Measurements from ENCODE around the gene SNRNP48.

Gene SNRNP48

DNA sequence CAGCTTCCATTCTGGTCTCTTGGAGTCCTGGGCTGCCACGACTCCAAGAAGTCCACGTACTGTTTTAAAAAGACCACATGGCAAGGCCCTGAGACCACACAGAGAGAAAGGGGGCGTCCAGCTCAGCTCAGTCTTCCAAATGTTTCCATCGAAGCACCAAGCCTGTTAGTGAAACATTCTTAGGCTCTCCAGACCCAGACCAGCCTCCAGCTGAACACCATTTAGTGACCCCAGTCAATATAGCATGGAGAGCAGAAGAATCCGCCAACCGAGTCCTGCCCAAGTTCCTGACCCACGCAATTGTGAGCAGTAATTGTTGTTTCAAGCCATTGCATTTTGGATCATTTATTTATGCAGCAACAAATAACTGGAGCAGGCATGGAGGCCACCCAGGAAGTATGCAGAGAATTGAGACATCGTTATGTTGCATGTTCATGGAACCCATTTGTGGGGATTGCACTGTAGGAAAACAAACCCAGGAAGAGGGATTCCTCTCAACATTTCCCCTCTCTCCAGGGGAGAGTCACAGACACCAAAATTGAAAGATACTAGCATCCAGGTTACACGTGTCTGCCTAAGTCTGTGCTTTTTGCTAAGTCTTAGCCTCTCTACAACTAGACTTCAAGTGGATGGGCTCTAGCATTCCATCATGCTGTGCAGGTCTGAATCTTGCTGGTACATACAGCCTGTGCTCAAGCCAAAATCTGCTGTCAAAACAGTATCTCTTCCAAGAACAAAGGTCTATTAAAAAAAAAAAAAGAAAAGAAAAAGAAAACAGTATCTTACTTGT, 42.7 kb downstream of the SNRNP48 start:
- no peaks in the 10 kb centered on the region for H3K36me3 ChIP-seq (ENCODE audit: insufficient read depth, low read length)
- no peaks in the 10 kb centered on the region for H3K4me1 ChIP-seq (ENCODE audit: insufficient read depth, low read length)
- 88% methylated on average over 9 of the region's 9 CpGs for WGBS

DNA sequence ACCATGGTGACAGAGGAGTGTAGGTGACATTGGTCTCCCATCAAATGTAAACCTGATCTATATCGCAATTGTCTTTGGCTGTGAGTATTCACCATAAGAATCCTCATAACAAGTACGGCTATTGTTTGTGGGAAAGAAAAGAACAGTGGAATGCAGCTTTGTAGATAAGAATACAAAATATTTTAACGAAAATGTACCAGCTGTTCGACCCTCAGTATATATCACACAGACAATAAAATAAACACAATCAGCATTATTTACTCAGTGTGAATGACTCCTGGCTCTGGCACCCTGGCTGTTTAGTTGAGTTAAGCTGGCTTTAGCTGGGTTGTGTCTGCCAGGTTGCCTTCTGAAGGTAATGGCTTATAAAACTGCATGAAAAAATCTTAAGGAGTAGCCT, 43.4 kb downstream of the SNRNP48 start:
- Histone ChIP-seq H3K36me3 (ENCODE audit: insufficient read depth, low read length) (no peaks in the 10 kb centered on the region), H3K4me3 (ENCODE audit: low read length) (no peak overlapping the region), H3K9ac (ENCODE audit: low read depth, low read length) (no peak overlapping the region), H3K27me3 (ENCODE audit: insufficient read depth, low read length) (no peaks in the 10 kb centered on the region), H3K27ac (ENCODE audit: low read depth, low read length) (no peak overlapping the region), H3K4me1 (ENCODE audit: insufficient read depth, low read length) (no peaks in the 10 kb centered on the region), H3K9me3 (ENCODE audit: insufficient read depth, low read depth, low read length) (0 out of 2 replicates have a peak, but pooled peaks cover 2% of the 10 kb centered on the region)
- WGBS: 100% methylated on average over 1 of the region's 4 CpGs

More for the DNA sequence above, 42.7 kb downstream of the SNRNP48 start:
- Histone ChIP-seq H3K27ac (ENCODE audit: low read depth, low read length) (no peak overlapping the region), H3K4me3 (ENCODE audit: low read length) (no peak overlapping the region), H3K9ac (ENCODE audit: low read depth, low read length) (no peak overlapping the region), H3K27me3 (ENCODE audit: insufficient read depth, low read length) (no peaks in the 10 kb centered on the region), H3K9me3 (ENCODE audit: insufficient read depth, low read depth, low read length) (0 out of 2 replicates have a peak, but pooled peaks cover 2% of the 10 kb centered on the region)

DNA sequence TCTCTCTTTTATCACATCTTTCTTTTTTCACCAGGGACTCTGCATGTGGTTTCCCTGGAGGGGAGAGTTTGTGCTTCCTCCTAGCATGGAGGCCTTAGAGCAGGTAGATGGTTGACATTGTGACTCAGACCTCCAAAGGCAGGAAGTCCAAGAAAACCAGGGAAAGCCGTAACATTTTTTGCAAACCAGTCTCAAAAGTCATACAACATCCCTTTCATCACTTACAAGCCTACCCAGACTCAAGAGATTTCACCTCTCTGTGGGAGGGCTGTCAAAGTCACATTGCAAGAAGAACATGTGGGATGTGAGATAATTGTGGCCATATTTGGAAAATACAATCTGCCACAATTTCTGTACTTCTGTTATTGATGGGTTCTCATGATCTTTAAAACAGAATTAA, 46.2 kb downstream of the SNRNP48 start:
- Histone ChIP-seq H3K9ac (ENCODE audit: low read depth, low read length) (no peak overlapping the region), H3K27ac (ENCODE audit: low read depth, low read length) (no peak overlapping the region), H3K4me3 (ENCODE audit: low read length) (no peak overlapping the region), H3K36me3 (ENCODE audit: insufficient read depth, low read length) (no peaks in the 10 kb centered on the region), H3K4me1 (ENCODE audit: insufficient read depth, low read length) (no peaks in the 10 kb centered on the region), H3K9me3 (ENCODE audit: insufficient read depth, low read depth, low read length) (0 out of 2 replicates have a peak, but pooled peaks cover 2% of the 10 kb centered on the region), H3K27me3 (ENCODE audit: insufficient read depth, low read length) (no peaks in the 10 kb centered on the region)
- WGBS: 89% methylated on average over 1 of the region's 1 CpG

DNA sequence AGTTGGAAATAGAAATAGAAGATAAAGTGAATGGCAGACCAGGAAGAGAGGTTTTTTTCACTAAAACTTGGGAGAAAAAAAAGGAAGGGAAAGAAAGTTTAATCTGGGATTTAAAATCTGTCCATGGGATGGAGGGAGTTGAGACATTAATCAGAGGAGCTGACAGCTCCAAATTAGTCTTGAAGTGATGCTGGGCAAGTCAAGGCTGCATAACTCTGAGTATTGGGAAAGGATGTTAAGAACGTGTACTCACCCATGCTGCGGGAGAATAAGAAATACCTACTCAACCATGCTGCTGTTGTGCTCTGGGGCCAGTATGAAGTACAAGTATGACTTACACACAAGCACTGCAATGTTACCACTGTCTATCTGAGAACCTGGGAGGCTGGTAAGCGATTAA, 47.5 kb downstream of the SNRNP48 start:
- no peaks in the 10 kb centered on the region for H3K27me3 ChIP-seq (ENCODE audit: insufficient read depth, low read length)
- 81% methylated on average over 2 of the region's 3 CpGs for WGBS
- no peaks in the 10 kb centered on the region for H3K4me1 ChIP-seq (ENCODE audit: insufficient read depth, low read length)
- H3K9ac ChIP-seq (ENCODE audit: low read depth, low read length): no peak overlapping the region
- 0 out of 2 replicates have a peak, but pooled peaks cover 2% of the 10 kb centered on the region for H3K9me3 ChIP-seq (ENCODE audit: insufficient read depth, low read depth, low read length)
- no peaks in the 10 kb centered on the region for H3K36me3 ChIP-seq (ENCODE audit: insufficient read depth, low read length)
- no peak overlapping the region for H3K4me3 ChIP-seq (ENCODE audit: low read length)
- no peak overlapping the region for H3K27ac ChIP-seq (ENCODE audit: low read depth, low read length)

DNA sequence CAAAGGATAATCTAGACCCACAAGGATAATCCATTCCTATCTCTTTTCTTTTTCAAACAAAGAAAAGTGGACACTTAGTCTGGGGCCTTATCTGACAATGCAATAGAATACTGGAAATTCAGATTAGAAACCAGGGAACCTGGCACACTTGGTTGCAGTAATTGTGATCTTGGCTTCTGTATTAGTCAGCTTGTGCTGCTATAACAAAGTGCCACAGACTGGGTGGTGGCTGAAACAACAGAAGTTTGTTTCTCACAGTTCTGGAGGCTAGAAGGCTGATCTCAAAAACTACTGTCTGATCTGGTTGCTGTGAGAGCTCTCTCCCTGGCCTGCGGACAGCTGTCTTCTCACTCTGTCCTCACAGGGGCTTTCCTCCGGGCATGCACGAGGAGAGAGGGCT, 49.4 kb downstream of the SNRNP48 start:
- Histone ChIP-seq H3K4me1 (ENCODE audit: insufficient read depth, low read length) (no peaks in the 10 kb centered on the region), H3K27ac (ENCODE audit: low read depth, low read length) (no peak overlapping the region), H3K4me3 (ENCODE audit: low read length) (no peak overlapping the region), H3K27me3 (ENCODE audit: insufficient read depth, low read length) (no peaks in the 10 kb centered on the region), H3K9ac (ENCODE audit: low read depth, low read length) (no peak overlapping the region), H3K9me3 (ENCODE audit: insufficient read depth, low read depth, low read length) (0 out of 2 replicates have a peak, but pooled peaks cover 2% of the 10 kb centered on the region), H3K36me3 (ENCODE audit: insufficient read depth, low read length) (no peaks in the 10 kb centered on the region)
- WGBS: 91% methylated on average over 3 of the region's 3 CpGs

DNA sequence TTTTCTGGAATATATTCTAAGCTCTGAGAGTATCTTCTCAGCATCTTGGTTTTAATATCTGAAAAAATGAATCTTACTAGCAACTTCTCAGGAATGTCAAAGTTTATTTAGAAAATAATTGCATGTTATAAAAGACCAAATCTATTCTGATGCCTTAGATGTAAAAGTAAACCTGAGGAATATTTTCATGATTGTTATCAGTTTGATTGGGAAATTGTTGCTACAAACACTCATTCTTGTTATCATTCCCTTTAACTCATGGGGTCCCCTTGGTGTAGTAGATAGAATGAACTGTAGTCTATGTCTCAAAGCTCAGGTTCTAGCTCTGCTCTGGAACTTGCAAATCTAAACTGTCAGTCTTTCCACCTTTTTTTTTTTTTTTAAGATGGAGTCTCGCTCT, 50.0 kb downstream of the SNRNP48 start:
- Histone ChIP-seq H3K4me1 (ENCODE audit: insufficient read depth, low read length) (no peaks in the 10 kb centered on the region), H3K27ac (ENCODE audit: low read depth, low read length) (no peak overlapping the region), H3K9ac (ENCODE audit: low read depth, low read length) (no peak overlapping the region), H3K4me3 (ENCODE audit: low read length) (no peak overlapping the region), H3K9me3 (ENCODE audit: insufficient read depth, low read depth, low read length) (0 out of 2 replicates have a peak, but pooled peaks cover 2% of the 10 kb centered on the region), H3K36me3 (ENCODE audit: insufficient read depth, low read length) (no peaks in the 10 kb centered on the region), H3K27me3 (ENCODE audit: insufficient read depth, low read length) (no peaks in the 10 kb centered on the region)
- WGBS: 78% methylated on average over 1 of the region's 1 CpG

DNA sequence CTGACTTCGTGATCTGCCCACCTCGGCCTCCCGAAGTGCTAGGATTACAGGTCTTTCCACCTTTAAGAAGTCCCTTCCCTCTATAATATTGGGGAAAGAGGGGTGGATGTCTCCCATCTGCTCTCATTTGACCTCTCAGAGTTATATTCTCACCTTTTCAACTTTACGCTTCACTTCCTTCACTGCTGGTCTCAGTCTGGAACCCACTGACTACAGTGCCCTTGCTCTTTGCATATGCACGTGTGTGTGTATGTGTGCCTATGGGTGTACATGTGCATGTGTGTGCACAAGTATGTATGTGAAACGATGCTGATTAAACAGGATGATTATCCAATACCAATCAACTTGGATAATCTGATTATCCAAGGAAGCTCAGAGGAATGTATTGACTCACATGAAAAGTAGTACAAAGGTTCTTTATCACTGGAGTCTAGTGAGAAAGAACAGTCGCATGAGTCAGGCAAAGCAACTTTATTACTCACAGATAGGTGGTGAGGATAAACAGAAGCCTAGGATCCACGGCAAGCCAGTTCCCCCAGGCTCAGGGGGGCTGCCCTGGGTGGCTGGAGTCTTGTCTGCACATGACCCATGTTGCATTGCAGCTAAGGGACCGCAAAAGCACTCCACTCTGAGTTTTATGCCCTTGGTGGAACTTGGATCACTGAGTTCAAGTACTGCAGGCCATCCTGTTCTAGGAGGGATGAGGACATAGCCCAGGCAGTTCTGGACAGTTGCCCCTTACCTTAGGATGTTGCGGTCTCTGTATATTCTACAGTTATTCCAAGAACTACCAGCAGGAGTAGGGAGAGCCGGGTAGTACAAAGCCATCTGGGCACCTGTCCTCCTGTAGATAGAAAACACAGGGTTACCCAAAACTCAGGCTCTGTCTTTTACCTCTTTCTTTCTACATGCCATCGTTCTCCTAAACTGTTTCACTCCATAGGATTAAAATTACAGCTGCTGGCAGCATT, 50.9 kb downstream of the SNRNP48 start:
- Histone ChIP-seq H3K4me3 (ENCODE audit: low read length) (no peak overlapping the region), H3K27me3 (ENCODE audit: insufficient read depth, low read length) (no peaks in the 10 kb centered on the region), H3K27ac (ENCODE audit: low read depth, low read length) (no peak overlapping the region), H3K9me3 (ENCODE audit: insufficient read depth, low read depth, low read length) (no peaks in the 10 kb centered on the region), H3K4me1 (ENCODE audit: insufficient read depth, low read length) (no peaks in the 10 kb centered on the region), H3K9ac (ENCODE audit: low read depth, low read length) (no peak overlapping the region), H3K36me3 (ENCODE audit: insufficient read depth, low read length) (no peaks in the 10 kb centered on the region)
- 92% methylated on average over 8 of the region's 12 CpGs for WGBS

DNA sequence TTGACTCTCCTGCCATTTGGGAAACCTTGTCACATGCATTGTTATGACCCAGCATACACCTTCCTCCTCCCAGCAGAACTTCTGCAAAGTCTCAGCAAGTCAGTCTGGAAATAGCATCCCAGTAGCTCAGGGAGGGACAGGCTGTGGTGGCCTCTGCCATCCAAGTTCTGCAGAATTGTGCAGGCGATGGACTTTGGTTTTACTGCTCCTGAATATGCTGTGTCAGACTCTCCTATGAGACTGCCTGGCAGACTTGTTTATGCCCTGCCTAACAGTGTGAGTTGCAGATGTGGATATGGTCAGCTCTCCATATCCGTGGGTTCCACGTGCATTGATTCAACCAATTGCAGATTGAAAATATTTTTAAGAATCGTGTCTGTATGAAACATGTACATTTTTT, 52.8 kb downstream of the SNRNP48 start:
- Histone ChIP-seq H3K36me3 (ENCODE audit: insufficient read depth, low read length) (no peaks in the 10 kb centered on the region), H3K4me3 (ENCODE audit: low read length) (no peak overlapping the region), H3K9ac (ENCODE audit: low read depth, low read length) (no peak overlapping the region), H3K4me1 (ENCODE audit: insufficient read depth, low read length) (no peaks in the 10 kb centered on the region), H3K27me3 (ENCODE audit: insufficient read depth, low read length) (no peaks in the 10 kb centered on the region), H3K9me3 (ENCODE audit: insufficient read depth, low read depth, low read length) (no peaks in the 10 kb centered on the region), H3K27ac (ENCODE audit: low read depth, low read length) (no peak overlapping the region)
- WGBS: 93% methylated on average over 3 of the region's 4 CpGs

DNA sequence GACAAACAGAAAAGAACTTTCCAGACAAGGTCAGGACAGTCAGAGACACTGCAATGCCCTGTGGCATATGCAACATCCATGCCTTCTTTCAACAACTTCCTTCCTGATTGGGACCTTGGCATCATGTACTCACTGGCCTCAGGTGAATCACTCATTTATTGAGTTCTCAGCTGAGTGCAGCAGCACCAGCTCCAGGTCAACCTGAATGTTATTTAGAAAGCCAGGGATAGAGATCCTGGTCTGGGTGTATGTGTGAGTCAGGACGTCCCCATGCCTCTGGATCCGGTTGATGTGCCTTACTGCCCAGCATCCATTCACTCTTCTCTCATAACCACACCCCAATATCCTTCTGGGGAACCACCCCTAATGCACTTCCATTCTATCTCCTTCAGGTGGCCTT, 54.4 kb downstream of the SNRNP48 start:
- Histone ChIP-seq H3K4me3 (ENCODE audit: low read length) (no peak overlapping the region), H3K4me1 (ENCODE audit: insufficient read depth, low read length) (no peaks in the 10 kb centered on the region), H3K9me3 (ENCODE audit: insufficient read depth, low read depth, low read length) (no peaks in the 10 kb centered on the region), H3K36me3 (ENCODE audit: insufficient read depth, low read length) (no peaks in the 10 kb centered on the region), H3K27ac (ENCODE audit: low read depth, low read length) (no peak overlapping the region), H3K27me3 (ENCODE audit: insufficient read depth, low read length) (no peaks in the 10 kb centered on the region), H3K9ac (ENCODE audit: low read depth, low read length) (no peak overlapping the region)
- 96% methylated on average over 2 of the region's 2 CpGs for WGBS

DNA sequence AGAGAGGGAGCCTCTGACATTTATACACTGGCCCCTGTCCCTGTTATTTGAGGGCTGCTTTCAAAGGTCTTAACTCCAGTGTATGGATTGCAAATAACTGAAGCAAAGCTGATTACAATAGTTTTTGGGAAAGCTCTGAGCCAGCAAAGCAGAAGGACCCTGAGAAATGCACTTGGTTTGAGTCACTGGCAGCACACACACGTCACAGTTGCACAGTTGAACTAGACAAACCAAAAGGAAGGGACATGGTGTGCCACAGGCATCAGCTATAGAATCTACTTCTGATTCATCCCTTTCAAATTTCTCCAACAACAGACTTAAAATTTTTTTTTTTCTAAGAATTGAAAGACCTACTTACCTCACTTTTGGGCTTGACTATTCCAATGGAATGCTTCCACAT, 56.4 kb downstream of the SNRNP48 start:
- H3K27ac ChIP-seq (ENCODE audit: low read depth, low read length): no peak overlapping the region
- H3K4me1 ChIP-seq (ENCODE audit: insufficient read depth, low read length): no peaks in the 10 kb centered on the region
- H3K27me3 ChIP-seq (ENCODE audit: insufficient read depth, low read length): no peaks in the 10 kb centered on the region
- no peak overlapping the region for H3K4me3 ChIP-seq (ENCODE audit: low read length)
- 83% methylated on average over 1 of the region's 1 CpG for WGBS
- no peaks in the 10 kb centered on the region for H3K9me3 ChIP-seq (ENCODE audit: insufficient read depth, low read depth, low read length)
- no peak overlapping the region for H3K9ac ChIP-seq (ENCODE audit: low read depth, low read length)
- H3K36me3 ChIP-seq (ENCODE audit: insufficient read depth, low read length): no peaks in the 10 kb centered on the region

DNA sequence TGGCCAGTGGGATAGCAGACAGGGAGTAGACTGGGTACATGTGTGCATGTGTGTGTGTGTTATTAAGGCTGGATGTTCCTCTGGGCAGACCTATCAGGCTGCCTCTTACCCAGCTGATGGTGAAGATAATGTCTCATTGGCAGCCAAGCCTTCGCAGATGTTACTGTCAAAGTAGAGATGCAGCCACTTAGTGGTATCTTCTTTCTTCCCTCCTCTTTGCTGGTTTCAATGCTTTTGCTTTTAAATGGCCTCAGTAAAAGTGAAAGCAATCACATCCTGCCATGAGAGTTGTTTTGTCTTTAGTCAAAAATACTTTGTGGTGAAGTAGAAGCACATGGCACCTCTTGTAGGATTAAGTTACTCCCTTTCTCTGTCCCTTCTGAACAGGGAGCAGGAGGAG, 57.5 kb downstream of the SNRNP48 start:
- H3K36me3 ChIP-seq (ENCODE audit: insufficient read depth, low read length): no peaks in the 10 kb centered on the region
- H3K27ac ChIP-seq (ENCODE audit: low read depth, low read length): no peak overlapping the region
- no peaks in the 10 kb centered on the region for H3K27me3 ChIP-seq (ENCODE audit: insufficient read depth, low read length)
- H3K9me3 ChIP-seq (ENCODE audit: insufficient read depth, low read depth, low read length): no peaks in the 10 kb centered on the region
- no peak overlapping the region for H3K9ac ChIP-seq (ENCODE audit: low read depth, low read length)
- 89% methylated on average over 1 of the region's 1 CpG for WGBS
- no peaks in the 10 kb centered on the region for H3K4me1 ChIP-seq (ENCODE audit: insufficient read depth, low read length)
- H3K4me3 ChIP-seq (ENCODE audit: low read length): no peak overlapping the region

Measured in HUES64 (cell line).